Lung (tissue), 12 donors: ENCODE data around the gene ZNFX1. TPM values are rescaled to one million over a fixed set of nuclear protein-coding genes. Genes with fewer than 3 reads are reported as not detected.
A peak's percentile ranks its signal among the peaks of the same experiment; 100 is the strongest.

Experiments used
- ATAC-seq: fragments of 200-7000 bp; cut with Tn5 transposase; one replicate; pipeline ENCODE4 v1.9.1; 2020; ENCODE audit warnings: moderate number of reproducible peaks; ENCODE audit not compliant: insufficient read depth, low FRiP score
- DNase-seq, 3 donors: peaks; one replicate each; pipeline ENCODE4 v3.0.0-alpha.2; 2013 to 2017
- H3K27ac ChIP-seq, 2 donors: one replicate each; pipeline ENCODE4 v1.5.1; 2013; ENCODE audit warnings: mild to moderate bottlenecking in 2 of 2, moderate library complexity in 2 of 2, control low read depth in 1 of 2, inconsistent platforms in 1 of 2, low read depth in 1 of 2, low read length in 1 of 2
- H3K27me3 ChIP-seq, 3 donors: one replicate each; pipeline ENCODE4 v1.5.1; 2013; ENCODE audit warnings: low read length in 2 of 3; ENCODE audit not compliant: control insufficient read depth in 3 of 3, insufficient read depth in 3 of 3
- H3K36me3 ChIP-seq, 4 donors: one replicate each; pipeline ENCODE4 v1.5.1; 2013; ENCODE audit warnings: low read length in 4 of 4, mild to moderate bottlenecking in 1 of 4, moderate library complexity in 1 of 4; ENCODE audit not compliant: control insufficient read depth in 4 of 4, insufficient read depth in 4 of 4
- H3K4me1 ChIP-seq, 5 donors: one replicate each; pipeline ENCODE4 v1.5.1; 2013; ENCODE audit warnings: low read length in 5 of 5, mild to moderate bottlenecking in 2 of 5, moderate library complexity in 1 of 5; ENCODE audit not compliant: control insufficient read depth in 5 of 5, insufficient read depth in 5 of 5
- H3K4me3 ChIP-seq: one replicate; pipeline ENCODE4 v1.5.1; 2013; ENCODE audit warnings: mild to moderate bottlenecking, control low read depth, moderate library complexity
- H3K9ac ChIP-seq, 2 donors: one replicate each; pipeline ENCODE4 v1.5.1; 2013; ENCODE audit warnings: low read length in 2 of 2, control low read depth in 1 of 2; ENCODE audit not compliant: insufficient read depth in 1 of 2
- H3K9me3 ChIP-seq, 4 donors: one replicate each; pipeline ENCODE4 v1.5.1; 2013; ENCODE audit warnings: low read length in 3 of 4, mild to moderate bottlenecking in 1 of 4, moderate library complexity in 1 of 4; ENCODE audit not compliant: control insufficient read depth in 4 of 4, insufficient read depth in 3 of 4
- WGBS, 2 donors: extraction: QIAGEN DNeasy Blood & Tissue Kit; methylation state at CpG; one replicate each; pipeline ENCODE4 v1.1.7; 2013; 5-methylcytosine and 5-hydroxymethylcytosine counted together
- polyA plus RNA-seq, 2 donors: library from polyadenylated mRNA; stranded (reverse); fragments of 200-250 nt; gene quantifications; one replicate each; pipeline ENCODE4 v1.2.1, GENCODE V29; 2013
- total RNA-seq, 2 donors: library from RNA; depleted of rRNA in 1 of 2; stranded (reverse); fragments of >200 nt in 1 of 2; gene quantifications; one replicate each; pipeline ENCODE4 v1.2.1, GENCODE V29; 2014 to 2021
- TF ChIP-seq, protein P1 (sequence below): IDR thresholded peaks from 2 replicates; pipeline ENCODE4 v1.5.1; 2012; ENCODE audit warnings: mild to moderate bottlenecking; ENCODE audit errors: control extremely low read depth, extremely low read depth
- donor health status: control.
- donor health status: control.
- donor health status: Bipolar disorder and iron deficiency.
- donor health status: healthy.
- donor health status: DM: yes; HTN: yes; CAD: no.

ZNFX1 gene
- total and polyA plus RNA-seq, 4 donors: 9.5 to 33.9 (median 24.1) TPM

DNA sequence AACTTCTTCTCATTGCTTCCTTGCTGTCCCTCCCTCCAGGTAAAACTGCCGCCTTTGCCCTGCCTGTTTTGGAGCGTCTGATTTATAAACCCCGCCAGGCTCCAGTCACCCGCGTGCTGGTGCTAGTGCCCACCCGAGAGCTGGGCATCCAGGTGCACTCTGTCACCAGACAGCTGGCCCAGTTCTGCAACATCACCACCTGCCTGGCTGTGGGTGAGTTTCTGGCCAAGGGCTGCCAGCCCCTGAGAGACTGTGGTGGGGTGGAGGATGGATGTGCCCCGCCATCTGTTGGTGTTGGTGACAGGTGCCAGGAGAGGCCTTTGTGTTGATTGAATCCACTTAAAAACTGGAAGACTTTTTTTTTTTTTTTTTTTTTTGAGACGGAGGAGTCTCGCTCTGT lies 49.2 kb downstream of the ZNFX1 start:
- ATAC-seq: no peak
- TF ChIP-seq, protein P1, sequence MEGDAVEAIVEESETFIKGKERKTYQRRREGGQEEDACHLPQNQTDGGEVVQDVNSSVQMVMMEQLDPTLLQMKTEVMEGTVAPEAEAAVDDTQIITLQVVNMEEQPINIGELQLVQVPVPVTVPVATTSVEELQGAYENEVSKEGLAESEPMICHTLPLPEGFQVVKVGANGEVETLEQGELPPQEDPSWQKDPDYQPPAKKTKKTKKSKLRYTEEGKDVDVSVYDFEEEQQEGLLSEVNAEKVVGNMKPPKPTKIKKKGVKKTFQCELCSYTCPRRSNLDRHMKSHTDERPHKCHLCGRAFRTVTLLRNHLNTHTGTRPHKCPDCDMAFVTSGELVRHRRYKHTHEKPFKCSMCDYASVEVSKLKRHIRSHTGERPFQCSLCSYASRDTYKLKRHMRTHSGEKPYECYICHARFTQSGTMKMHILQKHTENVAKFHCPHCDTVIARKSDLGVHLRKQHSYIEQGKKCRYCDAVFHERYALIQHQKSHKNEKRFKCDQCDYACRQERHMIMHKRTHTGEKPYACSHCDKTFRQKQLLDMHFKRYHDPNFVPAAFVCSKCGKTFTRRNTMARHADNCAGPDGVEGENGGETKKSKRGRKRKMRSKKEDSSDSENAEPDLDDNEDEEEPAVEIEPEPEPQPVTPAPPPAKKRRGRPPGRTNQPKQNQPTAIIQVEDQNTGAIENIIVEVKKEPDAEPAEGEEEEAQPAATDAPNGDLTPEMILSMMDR: no peak
- no peaks in the 10 kb centered on the region for H3K4me1 ChIP-seq
- DNase-seq: no peak
- H3K27me3 ChIP-seq: no peaks in the 10 kb centered on the region
- WGBS, 2 donors: 96 to 97% methylated on average over 7 to 9 of the region's 9 CpGs
- H3K9me3 ChIP-seq: no peaks in the 10 kb centered on the region
- no peak overlapping the region for H3K27ac ChIP-seq
- peaks cover 28 to 62% (median 37%) of the 10 kb centered on the region in 4 donors for H3K36me3 ChIP-seq
- no peak overlapping the region for H3K4me3 ChIP-seq
- no peak overlapping the region for H3K9ac ChIP-seq

DNA sequence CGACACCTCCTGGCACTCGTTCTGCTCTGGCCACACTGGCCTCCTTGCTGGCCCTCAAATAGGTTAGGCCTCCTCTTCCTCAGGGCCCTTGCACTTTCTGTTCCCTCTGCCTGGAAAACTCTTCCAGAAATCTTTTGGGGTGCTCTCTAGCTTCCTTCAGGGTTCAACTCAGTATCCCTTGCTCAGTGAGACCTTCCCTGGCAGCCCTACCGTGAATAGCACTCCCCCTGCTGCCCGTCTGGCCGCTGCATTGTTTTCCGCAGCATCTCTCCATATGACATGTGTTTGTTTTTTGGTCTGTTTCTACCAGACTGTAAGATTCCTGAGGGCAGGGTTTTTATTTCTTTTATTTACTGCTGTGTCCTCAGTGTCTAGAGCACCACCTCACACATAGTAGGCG lies 52.0 kb downstream of the ZNFX1 start:
- no peak for ATAC-seq
- WGBS, 2 donors: 93 to 94% methylated on average over 7 of the region's 7 CpGs
- Histone ChIP-seq H3K9me3 (no peaks in the 10 kb centered on the region), H3K27ac (no peak overlapping the region), H3K4me1 (no peaks in the 10 kb centered on the region), H3K36me3 (peaks cover 30 to 55% (median 37%) of the 10 kb centered on the region in 4 donors), H3K27me3 (no peaks in the 10 kb centered on the region), H3K9ac (no peak overlapping the region), H3K4me3 (no peak overlapping the region)
- no peak for DNase-seq
- TF ChIP-seq, protein P1: no peak

DNA sequence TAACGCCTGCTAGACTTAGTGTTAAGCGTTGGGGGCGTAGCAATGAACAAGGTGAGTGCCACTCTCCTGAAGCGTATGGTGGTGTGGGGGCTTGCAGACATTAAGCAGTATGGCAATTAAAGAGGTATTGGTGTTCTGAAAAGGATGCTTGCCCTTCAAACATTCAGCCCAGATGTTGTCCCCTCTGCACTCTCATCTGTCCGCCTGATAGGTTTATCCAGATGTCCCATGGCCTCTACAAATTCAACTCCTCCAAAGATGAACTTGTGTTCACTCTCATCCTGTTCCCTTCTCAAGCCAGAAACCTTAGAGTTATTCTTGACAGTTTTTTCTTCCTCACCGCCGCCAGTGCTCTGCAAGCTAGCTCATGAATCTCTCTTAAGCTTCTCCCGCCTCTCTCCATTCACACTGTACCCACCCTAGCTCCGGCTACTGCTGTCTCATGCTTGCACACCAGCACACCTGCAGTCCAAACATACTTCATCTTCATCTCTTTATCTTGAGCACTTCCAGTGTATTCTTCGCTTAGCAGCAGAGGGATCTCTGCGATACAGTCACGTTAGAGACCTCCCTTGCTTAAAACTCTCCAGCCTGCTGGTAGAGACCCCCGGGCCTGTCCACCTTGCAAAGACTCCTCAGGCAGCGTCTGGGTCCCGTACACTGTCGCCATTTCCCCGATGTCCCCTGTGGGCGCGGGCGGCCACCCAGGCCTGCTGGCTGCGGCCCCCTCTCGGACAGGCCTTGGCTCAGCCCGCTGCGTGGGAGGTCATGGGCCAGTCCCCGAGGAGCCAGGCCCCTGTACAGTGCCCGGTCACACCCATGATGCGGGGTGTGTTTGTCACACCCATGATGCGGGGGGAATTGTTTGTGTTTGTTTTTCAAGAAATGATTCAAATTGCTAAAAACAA lies 57.7 kb downstream of the ZNFX1 start:
- WGBS, 2 donors: 71 to 80% methylated on average over 28 of the region's 28 CpGs
- Histone ChIP-seq H3K9me3 (no peaks in the 10 kb centered on the region), H3K9ac (peak overlapping the region; percentile 67 to 98), H3K27me3 (no peaks in the 10 kb centered on the region), H3K4me1 (peaks cover 3 to 10% (median 7%) of the 10 kb centered on the region in 5 donors), H3K27ac (peak overlapping the region; percentile 75 to 91), H3K4me3 (peak overlapping the region; percentile 88), H3K36me3 (peaks cover 20 to 26% (median 24%) of the 10 kb centered on the region in 4 donors)
- TF ChIP-seq, protein P1: no peak
- DNase-seq (no peak), ATAC-seq (no peak)
